Stimulated activated CD8-positive, alpha-beta memory T cell treated with anti-CD3 and anti-CD28 coated beads, Interleukin-12 subunit alpha, Interleukin-12 subunit beta, amount 100 ng/mL, for 24 hours (primary cell): ENCODE measurements around the gene FAM200A.
"Not testable (repeated sequence)": the region's sequence is repeated elsewhere in the genome, so short reads cannot be mapped to it uniquely, and the experiment has no call there.

Experiments
- DNase-seq: peaks from one replicate; pipeline ENCODE4 v3.0.0-alpha.2; 2020; ENCODE audit errors: extremely low read depth

FAM200A gene

GRCh38 chr7:99504281-99504602 lies 47.7 kb downstream of the FAM200A start:
- DNase-seq = no peak

- not testable (repeated sequence) for DNase-seq
Observed at GRCh38 chr7:99501236-99501635, 50.7 kb downstream of the FAM200A start.

- DNase-seq = no peak
Observed at GRCh38 chr7:99500637-99501009, 51.3 kb downstream of the FAM200A start.

- peak; percentile 69 for DNase-seq
Observed at GRCh38 chr7:99499721-99500636, 51.9 kb downstream of the FAM200A start, which contains the start of gene ZNF394. Gene ZNF394, minus strand, starts transcription at chr7:99500281. Its CDS starts 188 bp downstream, at chr7:99500093.

- no peak for DNase-seq
Observed at GRCh38 chr7:99499371-99499720, 52.6 kb downstream of the FAM200A start.

GRCh38 chr7:99498546-99498944 lies 53.4 kb downstream of the FAM200A start:
- no peak for DNase-seq

- DNase-seq = no peak
Observed at GRCh38 chr7:99497766-99498545, 54.0 kb downstream of the FAM200A start.
